Forelimb muscle (tissue), 1 donor: ENCODE data around the gene KIF18A. TPM values are rescaled to one million over a fixed set of nuclear protein-coding genes. Genes with fewer than 3 reads are reported as not detected.
"Not testable (repeated sequence)": the region's sequence is repeated elsewhere in the genome, so short reads cannot be mapped to it uniquely, and the experiment has no call there.

Experiments
- DNase-seq: peaks from one replicate; pipeline ENCODE4 v3.0.0-alpha.2; 2013; ENCODE audit warnings: low read depth
- polyA plus RNA-seq: library from polyadenylated mRNA; unstranded; fragments of 120-200 nt; gene quantifications from one replicate; pipeline ENCODE4 v1.2.1, GENCODE V29; 2013; ENCODE audit not compliant: insufficient read length

The KIF18A gene
- polyA plus RNA-seq, 1 donor = 3.2 TPM

DNA sequence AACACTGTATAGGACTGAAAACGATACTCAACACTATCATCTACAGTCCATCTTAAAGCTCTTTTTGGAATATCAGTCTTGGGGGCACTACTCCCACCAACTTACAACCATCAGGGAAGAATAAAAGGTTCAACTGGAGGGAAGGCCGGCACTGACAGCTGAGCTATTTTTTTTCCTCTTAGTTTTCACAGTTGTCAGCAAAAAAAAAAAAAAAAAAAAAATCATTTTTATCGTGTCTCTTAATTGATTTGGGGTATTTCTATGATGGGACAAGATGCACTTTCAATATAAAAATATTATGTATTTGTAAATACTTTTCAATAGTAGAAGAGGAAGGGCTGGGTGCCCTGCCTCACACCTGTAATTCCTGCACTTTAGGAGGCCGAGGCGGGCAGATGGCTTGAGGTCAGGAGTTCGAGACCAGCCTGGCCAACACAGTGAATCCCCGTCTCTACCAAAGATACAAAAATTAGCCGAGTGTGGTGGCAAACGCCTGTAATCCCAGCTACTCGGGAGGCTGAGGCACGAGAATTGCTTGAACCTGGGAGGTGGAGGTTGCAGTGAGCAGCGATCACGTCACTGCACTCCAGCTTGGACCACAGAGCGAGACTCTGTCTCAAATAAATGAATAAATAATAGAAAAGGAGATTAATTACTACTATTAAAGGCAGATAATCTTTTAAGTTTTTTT is 1.5 kb downstream of the KIF18A start:
- no peak for DNase-seq

DNA sequence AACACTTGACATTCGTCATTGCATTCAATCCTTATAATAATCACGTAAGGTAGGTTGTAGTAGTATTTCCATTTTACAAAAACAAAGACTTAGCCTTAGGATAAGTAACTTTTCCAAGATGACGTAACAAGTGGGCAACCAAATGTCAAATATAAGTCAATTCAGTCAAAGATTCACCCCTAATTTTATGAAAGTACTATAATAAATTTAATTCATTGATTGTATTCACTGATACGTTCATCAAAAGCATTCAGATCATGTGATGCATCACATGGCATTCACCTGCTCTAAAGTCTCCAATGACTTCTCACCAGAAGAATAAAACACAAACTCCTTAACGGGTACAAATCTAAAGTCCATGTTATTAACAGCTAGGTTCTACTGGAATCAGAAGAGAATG is 2.1 kb downstream of the KIF18A start:
- DNase-seq = no peak

DNA sequence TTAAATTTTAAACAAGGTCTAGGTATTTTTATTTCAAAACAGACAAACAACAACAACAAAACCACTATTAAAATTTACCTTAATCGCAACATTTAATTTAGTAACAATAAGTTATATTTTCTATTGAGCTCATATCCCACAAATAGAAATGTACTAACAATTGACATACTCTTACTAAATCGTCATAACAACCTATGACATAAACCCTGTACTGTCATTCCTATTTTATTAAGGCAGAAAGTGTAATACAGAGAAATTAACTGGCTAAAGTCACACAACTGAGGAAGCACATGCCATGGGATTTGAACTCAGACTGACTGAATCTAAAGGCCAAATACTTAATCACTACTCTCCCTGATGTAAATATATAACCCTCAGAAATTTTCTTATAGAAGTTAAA is 3.0 kb downstream of the KIF18A start:
- DNase-seq = no peak

DNA sequence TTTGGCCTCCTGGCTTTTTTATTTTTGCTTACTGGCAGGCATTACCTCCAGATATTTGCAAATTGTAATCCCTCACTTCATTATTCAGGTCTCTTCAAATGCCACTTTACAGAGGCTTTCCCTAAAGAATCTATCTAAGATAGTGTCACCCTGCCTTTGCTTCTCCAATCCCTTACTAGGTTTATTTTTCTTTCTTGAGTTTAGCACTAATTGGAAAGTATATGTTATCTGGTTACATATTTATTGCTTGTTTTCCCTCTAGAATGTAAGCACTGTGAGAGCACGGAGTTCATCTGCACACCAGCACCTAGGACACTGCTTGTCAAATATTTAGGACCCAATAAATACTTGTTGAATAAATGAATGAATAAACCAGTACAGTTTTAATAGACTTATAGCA is 3.5 kb downstream of the KIF18A start:
- DNase-seq = no peak

DNA sequence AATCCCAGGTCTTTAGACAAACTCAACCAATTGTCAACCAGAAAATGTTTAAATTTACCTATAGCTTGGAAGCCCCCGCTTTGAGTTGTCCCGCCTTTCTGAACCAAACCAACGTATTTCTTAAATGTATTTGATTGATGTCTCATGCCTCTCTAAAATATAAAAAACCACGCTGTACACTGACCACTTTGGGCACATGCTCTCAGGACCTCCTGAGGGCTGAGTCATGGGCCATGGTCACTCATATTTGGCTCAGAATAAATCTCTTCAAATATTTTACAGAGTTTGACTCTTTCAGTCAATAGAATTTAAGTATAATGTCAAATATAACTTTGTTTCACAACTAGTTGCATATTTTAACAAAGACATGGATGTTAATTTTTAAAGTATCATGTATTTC is 5.7 kb downstream of the KIF18A start:
- DNase-seq = not testable (repeated sequence)

DNA sequence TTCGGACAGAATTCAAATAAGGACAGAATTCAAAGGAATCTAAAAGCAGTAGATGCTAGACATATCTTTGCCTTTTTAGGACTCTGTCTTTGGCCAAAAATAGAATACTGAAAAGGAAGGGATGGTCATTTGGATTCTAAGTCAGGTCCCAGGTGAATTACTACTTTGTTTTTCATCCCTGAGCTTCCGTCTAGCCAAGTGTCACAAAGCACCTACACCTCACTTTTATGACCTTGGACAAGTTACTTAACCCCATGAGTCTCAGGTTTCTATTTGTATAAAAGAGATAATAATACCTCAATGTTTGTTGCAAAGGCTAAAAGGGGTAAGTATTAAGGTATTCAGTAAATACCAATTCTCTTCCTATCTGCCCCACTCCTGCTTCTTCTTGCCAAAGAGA is 7.3 kb downstream of the KIF18A start:
- no peak for DNase-seq

DNA sequence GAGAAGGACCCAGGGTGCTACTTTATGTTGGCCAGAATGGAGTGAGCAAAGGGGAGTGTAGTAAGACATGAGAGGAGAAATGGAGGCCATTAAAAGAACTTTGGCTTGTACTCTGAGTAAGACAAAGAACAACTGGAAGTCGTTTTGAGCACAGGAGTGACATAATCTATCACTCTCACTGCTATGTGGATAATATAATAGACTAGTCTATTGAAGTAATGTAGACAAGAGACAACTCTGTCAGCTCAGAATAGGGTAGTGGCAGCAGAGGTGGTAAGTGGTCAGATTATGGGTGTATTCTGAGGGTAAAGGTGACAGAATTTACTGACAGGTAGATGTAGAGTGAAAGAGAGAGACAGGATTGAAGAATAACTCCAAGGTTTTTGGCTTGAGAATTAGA is 8.2 kb downstream of the KIF18A start:
- DNase-seq = no peak

DNA sequence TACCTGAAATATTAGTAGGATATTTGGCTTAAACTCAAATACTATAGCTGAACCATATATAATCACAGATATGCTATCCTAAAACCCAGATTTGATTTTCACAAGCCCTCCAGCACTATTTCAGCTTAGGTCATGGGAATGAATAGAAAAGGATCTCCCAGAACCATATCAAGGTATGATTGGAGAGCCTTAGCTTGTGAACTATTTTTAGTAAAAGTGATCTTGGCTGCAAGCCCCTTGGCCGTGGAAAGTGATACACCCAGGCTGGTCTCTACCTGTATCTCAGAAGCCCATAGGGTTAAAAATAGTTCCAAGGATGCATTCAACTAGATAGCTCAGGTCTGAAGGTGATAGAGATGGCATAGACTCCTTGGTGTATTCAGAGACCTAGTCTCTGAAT is 9.7 kb downstream of the KIF18A start:
- DNase-seq = no peak

DNA sequence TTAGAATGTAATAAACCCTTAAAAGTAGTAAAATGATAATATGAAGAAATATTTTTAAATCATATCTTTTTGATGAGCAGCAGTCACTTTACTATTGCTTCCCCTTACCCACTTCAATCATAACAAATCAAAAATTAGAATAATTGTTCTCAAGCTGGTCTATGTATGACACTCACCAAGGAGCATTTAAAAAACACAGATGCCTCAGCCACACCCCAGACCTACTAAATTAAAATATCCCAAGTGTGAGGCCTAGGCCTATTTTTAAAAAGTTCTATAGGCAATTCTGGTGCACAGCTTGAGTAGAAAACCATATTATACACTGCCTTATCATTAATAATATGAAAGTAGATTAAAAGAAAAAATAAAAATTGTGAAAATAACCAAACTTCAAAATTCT is 15.2 kb downstream of the KIF18A start:
- DNase-seq = no peak

DNA sequence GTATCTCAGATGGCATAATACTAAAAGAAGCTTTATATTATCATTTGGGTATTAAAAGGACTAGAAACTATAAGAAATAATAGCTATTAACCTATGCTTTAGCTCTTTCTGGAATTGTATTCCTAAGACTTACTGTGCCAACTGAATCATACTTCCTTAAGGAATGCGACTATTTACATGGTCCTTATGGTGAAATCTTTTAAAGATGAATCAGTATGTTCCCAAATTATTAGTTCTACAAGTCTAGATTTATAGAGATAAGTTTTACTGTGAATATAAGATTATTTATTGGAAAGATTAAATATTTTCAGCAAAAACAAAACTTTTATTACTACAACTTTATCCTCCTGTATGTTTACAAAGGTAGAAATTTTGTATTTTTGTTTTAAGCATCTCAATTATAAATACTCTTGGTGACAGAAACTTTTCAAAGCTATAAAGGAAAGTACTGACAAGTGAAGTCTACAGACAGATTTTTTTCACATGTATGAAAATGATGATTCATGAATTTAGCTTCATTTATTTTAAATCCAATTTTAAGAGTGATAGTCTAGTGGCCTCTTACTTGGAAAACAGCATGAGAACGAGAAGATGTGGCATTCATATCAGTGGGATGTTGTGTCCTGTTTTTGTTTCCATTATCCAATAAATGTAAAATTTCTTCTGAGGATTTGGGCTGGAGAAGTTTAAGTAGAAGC is 17.8 kb downstream of the KIF18A start:
- DNase-seq = no peak

DNA sequence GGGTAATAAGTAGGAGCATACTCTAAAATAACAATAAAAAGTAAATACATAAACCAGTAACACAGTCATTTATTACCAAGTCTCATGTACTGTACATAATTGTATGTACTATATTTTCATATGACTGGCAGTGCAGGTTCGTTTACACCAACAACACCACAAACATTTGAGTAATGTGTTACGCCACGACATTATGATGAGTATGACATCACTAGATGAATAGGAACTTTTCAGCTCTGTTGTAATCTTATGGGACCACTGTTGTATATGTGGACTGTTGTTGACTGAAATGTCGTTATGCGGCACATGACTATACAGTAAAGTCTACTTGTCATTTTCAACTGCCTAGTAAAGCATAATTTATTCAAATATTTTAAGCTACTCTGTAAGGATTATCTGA is 18.6 kb downstream of the KIF18A start:
- DNase-seq = no peak

DNA sequence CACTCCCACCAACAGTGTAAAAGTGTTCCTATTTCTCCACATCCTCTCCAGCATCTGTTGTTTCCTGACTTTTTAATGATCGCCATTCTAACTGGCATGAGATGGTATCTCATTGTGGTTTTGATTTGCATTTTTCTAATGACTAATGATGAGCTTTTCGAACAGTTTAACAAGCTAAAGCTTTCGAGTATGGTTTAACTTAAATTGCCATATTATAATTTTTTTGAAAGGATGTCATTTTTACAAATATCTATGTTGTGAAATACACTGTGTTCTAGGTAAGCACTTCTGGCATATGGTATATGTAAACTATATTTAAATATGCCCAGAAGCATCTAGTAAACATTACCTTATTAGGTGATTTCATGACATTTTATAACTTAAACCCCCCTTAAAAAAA is 20.3 kb downstream of the KIF18A start:
- not testable (repeated sequence) for DNase-seq

DNA sequence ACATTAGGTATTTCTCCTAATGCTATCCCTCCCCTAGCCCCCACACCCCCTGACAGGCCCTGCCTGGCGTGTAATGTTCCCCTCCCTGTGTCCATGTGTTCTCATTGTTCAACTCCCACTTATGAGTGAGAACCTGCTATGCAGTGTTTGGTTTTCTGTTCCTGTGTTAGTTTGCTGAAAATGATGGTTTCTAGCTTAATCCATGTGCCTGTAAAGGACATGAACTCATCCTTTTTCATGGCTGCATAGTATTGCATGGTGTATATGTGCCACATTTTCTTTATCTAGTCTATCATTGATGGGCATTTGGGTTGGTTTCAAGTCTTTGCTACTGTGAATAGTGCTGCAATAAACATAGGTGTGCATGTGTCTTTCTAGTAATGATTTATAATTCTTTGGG is 20.8 kb downstream of the KIF18A start:
- not testable (repeated sequence) for DNase-seq

DNA sequence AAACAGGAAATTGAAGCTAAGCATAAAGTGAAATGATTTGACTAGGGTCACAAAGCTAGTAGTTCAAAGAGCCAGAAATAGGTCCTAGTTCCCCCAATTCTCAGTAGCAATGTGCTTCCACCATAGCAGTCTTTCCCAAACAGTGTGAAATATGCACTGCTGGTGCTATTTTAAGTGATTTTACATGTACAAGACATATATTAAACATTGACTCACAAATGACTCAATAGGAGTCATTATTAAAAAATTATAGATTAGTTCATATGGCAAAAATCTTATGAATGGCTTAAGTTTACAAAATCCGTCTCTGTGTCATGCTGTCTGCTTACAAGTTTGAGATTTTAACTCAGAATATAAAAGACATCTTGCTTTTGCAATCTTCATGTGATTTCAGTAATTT is 21.4 kb downstream of the KIF18A start:
- DNase-seq = no peak

DNA sequence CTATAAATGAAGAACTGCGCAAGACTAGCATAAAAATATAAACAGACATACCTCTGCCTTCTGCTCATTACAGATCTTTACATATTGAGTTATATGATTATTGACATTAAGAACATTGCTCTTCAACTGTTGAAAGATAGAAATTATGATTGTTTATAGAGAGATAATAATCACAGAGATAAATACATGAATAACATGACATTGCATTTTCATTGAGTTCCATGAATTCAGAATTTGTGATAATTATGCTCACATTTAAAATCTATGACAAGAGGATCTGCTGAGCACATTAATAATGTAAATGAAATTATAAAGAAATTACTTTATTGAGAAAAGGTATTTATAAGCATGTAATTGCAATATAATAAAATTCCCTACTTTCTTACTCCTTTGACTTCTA is 24.8 kb downstream of the KIF18A start:
- DNase-seq = no peak

DNA sequence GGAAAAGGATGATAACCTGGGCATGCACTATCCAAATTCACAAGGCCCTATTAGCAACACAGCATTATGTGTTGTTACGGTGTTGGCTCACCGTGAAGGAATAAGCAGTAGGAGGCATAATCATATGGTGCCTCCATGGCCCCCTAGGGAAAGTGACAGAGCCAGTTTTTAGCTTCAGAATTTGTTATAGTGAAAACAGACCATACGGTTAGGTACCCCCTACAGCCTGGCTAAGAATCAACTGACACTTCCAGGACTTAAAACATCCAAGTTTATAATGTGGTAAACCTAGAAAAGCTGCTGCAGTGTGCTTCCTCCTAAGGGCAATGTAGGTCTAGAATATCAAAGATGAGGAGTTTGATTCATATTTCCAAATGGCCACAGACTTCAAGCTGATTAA is 30.4 kb downstream of the KIF18A start:
- DNase-seq = no peak

DNA sequence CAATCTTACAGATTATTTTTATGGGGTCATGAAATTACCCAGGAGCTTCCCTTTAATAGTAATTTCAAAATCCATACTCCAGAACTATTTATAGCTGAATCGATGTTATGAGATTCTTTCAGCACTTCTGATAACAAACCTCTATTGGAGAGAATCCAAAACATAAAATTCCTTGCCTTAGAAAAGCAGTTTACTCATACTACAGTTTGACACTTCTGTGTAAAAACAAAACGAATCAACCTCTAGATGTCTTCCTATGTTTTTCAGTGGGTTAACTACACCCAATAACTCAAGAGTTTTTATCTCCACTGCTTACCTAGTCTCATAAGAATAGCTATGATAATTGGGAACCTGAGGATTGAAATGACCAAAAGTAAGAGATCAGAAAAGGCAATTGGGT is 35.6 kb downstream of the KIF18A start:
- DNase-seq = no peak

DNA sequence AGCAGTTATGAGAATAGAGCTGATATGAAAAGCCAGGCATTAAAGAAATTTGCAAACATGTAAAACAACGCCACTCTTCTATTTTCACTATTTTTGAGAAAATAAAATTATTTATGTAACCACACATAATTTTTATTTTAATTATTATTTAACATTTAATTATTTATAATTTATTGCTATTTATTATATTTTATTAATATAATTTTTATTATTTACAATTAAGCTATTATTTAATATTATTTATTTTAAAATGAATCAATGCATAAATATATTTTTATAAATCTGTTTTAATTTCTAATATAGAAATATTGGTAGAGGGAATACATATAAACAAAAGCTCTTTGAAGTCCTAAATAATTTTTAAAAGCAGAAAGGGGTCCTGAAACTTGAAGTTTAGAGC is 36.7 kb downstream of the KIF18A start:
- DNase-seq = no peak

DNA sequence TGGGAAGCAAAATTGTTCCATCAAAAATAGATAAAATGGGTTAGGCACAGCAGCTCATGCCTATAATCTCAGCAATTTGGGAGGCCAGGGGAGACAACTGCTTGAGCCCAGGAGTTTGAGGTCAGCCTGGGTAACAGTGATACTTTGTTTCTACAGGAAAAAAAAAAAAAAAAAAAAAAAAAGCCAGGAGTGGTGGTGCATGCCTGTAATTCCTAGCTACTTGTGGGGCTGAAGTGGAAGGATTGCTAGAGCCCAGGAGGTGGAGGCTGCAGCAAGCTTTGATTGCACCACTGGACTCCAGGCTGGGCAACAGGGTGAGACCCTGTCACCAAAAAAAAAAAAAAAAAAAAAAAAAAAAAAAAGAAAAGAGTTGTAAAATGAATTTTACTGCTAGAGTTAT is 49.6 kb downstream of the KIF18A start:
- no peak for DNase-seq

DNA sequence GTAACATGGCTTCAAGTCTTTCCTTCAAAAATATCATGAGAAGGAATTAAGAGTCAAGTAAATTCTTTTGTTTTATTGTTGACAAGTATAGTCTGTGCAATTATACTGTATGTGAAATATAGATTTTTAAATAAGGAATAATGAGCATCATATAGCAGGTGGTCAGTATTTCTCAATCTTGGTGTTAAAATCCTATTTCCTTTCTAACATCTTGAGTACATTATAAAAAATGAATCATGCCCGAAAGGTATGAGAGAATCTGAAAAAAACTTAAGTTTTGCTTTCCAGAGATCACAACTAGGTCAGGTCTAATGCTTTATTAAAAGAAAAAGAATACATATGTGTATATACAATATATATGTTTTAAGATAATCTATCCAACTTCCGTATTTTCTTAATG is 53.1 kb downstream of the KIF18A start:
- DNase-seq = no peak

DNA sequence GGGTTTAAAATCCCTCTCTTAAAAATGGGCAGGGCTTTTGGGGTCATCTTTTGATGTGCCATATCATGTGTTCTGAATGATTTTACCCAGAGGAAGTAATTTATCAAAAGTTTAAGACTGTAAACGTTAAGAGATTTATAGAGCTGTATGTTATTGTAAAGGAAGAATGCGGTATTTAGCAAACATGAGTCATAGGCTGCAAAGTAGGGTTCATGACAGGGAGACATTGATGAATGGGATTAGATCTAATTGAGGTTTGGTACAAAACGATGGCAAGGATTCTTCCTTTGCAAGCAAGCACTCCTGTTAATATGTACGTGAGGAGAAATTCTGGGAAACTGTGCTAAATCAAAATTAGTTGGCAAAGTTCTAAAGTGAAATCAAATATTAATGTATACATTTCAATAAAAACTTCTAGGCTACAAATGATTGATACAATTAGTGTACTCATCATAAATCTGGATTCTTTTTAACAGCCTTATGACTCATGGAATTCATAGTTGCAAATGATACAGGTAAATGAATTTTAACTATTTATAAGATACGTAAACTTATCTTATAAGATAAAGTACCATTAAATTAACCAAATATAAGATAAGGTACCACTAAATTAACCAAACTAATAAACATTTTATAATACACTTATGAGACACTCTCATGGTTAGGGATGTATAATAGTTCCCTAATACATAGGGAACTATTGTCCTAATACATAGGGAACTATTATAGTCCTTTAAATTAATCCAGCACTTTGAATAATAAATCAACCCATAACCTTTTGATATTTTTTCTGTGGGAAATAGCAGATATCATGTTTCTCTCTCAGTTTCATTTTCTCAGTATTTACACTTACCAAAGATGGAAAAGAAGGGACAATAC is 58.4 kb downstream of the KIF18A start:
- no peak for DNase-seq

DNA sequence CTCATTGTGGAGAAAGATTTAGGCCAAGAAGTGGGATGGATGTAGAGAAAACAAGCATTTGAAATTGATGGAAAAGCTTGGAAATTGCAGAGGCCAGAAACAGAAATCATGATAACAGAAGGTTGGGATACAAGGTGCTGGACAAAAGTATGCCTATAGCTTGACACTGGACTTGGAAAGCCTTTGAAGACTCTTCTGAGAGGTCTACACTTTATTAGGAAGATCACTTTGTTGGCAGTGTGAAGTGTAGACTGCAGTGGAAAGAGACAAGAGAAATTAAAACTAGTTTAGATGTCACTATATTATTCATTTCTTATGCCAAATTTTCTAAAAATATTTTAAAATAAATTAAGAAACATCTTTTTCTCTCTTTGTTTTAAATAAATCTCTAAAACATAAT is 59.1 kb downstream of the KIF18A start:
- no peak for DNase-seq
